WTC11 (cell line): ENCODE results near the gene TSNAXIP1. TPM values are rescaled to one million over a fixed set of nuclear protein-coding genes. Genes with fewer than 3 reads are reported as not detected.
A peak's percentile ranks its signal among the peaks of the same experiment; 100 is the strongest.

ENCODE experiments used
- ATAC-seq: fragments of 200-7000 bp; cut with Tn5 transposase; 2 replicates; pipeline ENCODE4 v1.10.0; 2021; ENCODE audit warnings: mild to moderate bottlenecking, moderate library complexity
- CTCF ChIA-PET: fragments of 300-600 bp; sonication (Branson Sonifier 250); formaldehyde crosslinking; loops from one replicate; lab custom pipeline; 2021; ENCODE audit warnings: antibody characterized with exemption; lab: Charles Lee
- POLR2A ChIA-PET: fragments of 350-600 bp; sonication (Branson Sonifier 250); formaldehyde crosslinking; loops from one replicate; lab custom pipeline; 2021; ENCODE audit warnings: antibody characterized with exemption; lab: Charles Lee
- DNase-seq: peaks from one replicate; pipeline ENCODE4 v3.0.0; 2021; ENCODE audit warnings: low spot score
- H3K27ac Mint-ChIP-seq: 2 replicates; pipeline ENCODE4 v1.8.0; 2021; ENCODE audit warnings: mixed read lengths
- H3K27me3 Mint-ChIP-seq: 2 replicates; pipeline ENCODE4 v1.8.0; 2021; ENCODE audit warnings: low read depth, mild to moderate bottlenecking, moderate library complexity, mixed read lengths
- H3K36me3 Mint-ChIP-seq: 2 replicates; pipeline ENCODE4 v1.8.0; 2021; ENCODE audit warnings: mixed read lengths
- H3K4me1 Mint-ChIP-seq: 2 replicates; pipeline ENCODE4 v1.8.0; 2022; ENCODE audit warnings: mixed read lengths
- H3K4me3 Mint-ChIP-seq: 2 replicates; pipeline ENCODE4 v1.8.0; 2021; ENCODE audit warnings: mild to moderate bottlenecking, moderate library complexity, mixed read lengths
- H3K9me3 Mint-ChIP-seq: 2 replicates; pipeline ENCODE4 v1.8.0; 2021; ENCODE audit warnings: mixed read lengths
- CBFB ChIP-seq: sonication (generic); formaldehyde crosslinking; IDR thresholded peaks from 2 replicates; pipeline ENCODE4 v1.8.1; 2022; ENCODE audit warnings: mild to moderate bottlenecking, low read depth, missing genetic modification reagents
- CREB1 ChIP-seq: sonication (generic); formaldehyde crosslinking; IDR thresholded peaks from 2 replicates; pipeline ENCODE4 v1.8.0; 2023; ENCODE audit warnings: mild to moderate bottlenecking, missing genetic modification reagents
- E2F1 ChIP-seq: sonication (generic); formaldehyde crosslinking; IDR thresholded peaks from 2 replicates; pipeline ENCODE4 v1.8.0; 2022; ENCODE audit warnings: mild to moderate bottlenecking, missing genetic modification reagents
- FOXJ3 ChIP-seq: sonication (generic); formaldehyde crosslinking; IDR thresholded peaks from 2 replicates; pipeline ENCODE4 v1.9.0; 2021; ENCODE audit warnings: missing genetic modification reagents, mild to moderate bottlenecking, borderline replicate concordance
- FOXK1 ChIP-seq: sonication (generic); formaldehyde crosslinking; IDR thresholded peaks from 2 replicates; pipeline ENCODE4 v1.8.0; 2022; ENCODE audit warnings: mild to moderate bottlenecking, moderate library complexity, missing genetic modification reagents
- FOXP1 ChIP-seq: sonication (generic); formaldehyde crosslinking; IDR thresholded peaks from 2 replicates; pipeline ENCODE4 v1.8.0; 2022; ENCODE audit warnings: missing genetic modification reagents, mild to moderate bottlenecking, moderate library complexity, borderline replicate concordance
- IRF2 ChIP-seq: sonication (generic); formaldehyde crosslinking; IDR thresholded peaks from 2 replicates; pipeline ENCODE4 v1.8.0; 2022; ENCODE audit warnings: low read depth, missing genetic modification reagents, borderline replicate concordance
- SMAD3 ChIP-seq: sonication (generic); formaldehyde crosslinking; IDR thresholded peaks from 2 replicates; pipeline ENCODE4 v1.8.0; 2022; ENCODE audit warnings: missing genetic modification reagents, mild to moderate bottlenecking, borderline replicate concordance
- SP1 ChIP-seq: sonication (generic); formaldehyde crosslinking; conservative IDR thresholded peaks from 2 replicates; pipeline ENCODE4 v1.8.1; 2022; ENCODE audit warnings: missing genetic modification reagents
- TEAD1 ChIP-seq: sonication (generic); formaldehyde crosslinking; IDR thresholded peaks from 2 replicates; pipeline ENCODE4 v1.8.0; 2022; ENCODE audit warnings: mild to moderate bottlenecking, missing genetic modification reagents
- ZBTB21 ChIP-seq: sonication (generic); formaldehyde crosslinking; IDR thresholded peaks from 2 replicates; pipeline ENCODE4 v1.8.1; 2023; ENCODE audit warnings: mild to moderate bottlenecking, missing genetic modification reagents, borderline replicate concordance
- ZNF138 ChIP-seq: sonication (generic); formaldehyde crosslinking; conservative IDR thresholded peaks from 2 replicates; pipeline ENCODE4 v1.8.1; 2022; ENCODE audit warnings: mild to moderate bottlenecking, moderate library complexity, missing genetic modification reagents
- ZNF232 ChIP-seq: sonication (generic); formaldehyde crosslinking; IDR thresholded peaks from 2 replicates; pipeline ENCODE4 v1.8.0; 2022; ENCODE audit warnings: mild to moderate bottlenecking, missing genetic modification reagents
- ZNF396 ChIP-seq: fragments of 250-450 bp; sonication (Bioruptor Pico); IDR thresholded peaks from 2 replicates; pipeline ENCODE4 v1.8.0; 2021; ENCODE audit warnings: mild to moderate bottlenecking, moderate library complexity, borderline replicate concordance
- total RNA-seq: library from RNA; stranded (reverse); gene quantifications from 3 replicates; pipeline ENCODE4 v1.2.3, GENCODE V29; 2021
- TF ChIP-seq, protein P1 (sequence below): sonication (generic); formaldehyde crosslinking; IDR thresholded peaks from 2 replicates; pipeline ENCODE4 v1.8.1; 2022; ENCODE audit warnings: mild to moderate bottlenecking, missing genetic modification reagents, moderate library complexity, borderline replicate concordance
- TF ChIP-seq, protein P2 (sequence below): sonication (generic); formaldehyde crosslinking; IDR thresholded peaks from 2 replicates; pipeline ENCODE4 v1.8.0; 2022; ENCODE audit warnings: mild to moderate bottlenecking, missing genetic modification reagents
- TF ChIP-seq, protein P3 (sequence below): sonication (generic); formaldehyde crosslinking; IDR thresholded peaks from 2 replicates; pipeline ENCODE4 v1.8.1; 2023; ENCODE audit warnings: mild to moderate bottlenecking, missing genetic modification reagents, moderate library complexity
- TF ChIP-seq, protein P4 (sequence below): fragments of 200-600 bp; IDR thresholded peaks from 2 replicates; pipeline ENCODE4 v1.8.0; 2022; ENCODE audit warnings: antibody characterized with exemption
- TF ChIP-seq, protein P5 (sequence below): sonication (generic); formaldehyde crosslinking; IDR thresholded peaks from 2 replicates; pipeline ENCODE4 v1.8.1; 2022; ENCODE audit warnings: low read depth, mild to moderate bottlenecking, moderate library complexity, missing genetic modification reagents, borderline replicate concordance
- TF ChIP-seq, protein P6 (sequence below): sonication (generic); formaldehyde crosslinking; IDR thresholded peaks from 2 replicates; pipeline ENCODE4 v1.8.0; 2022; ENCODE audit warnings: mild to moderate bottlenecking, missing genetic modification reagents

Gene TSNAXIP1
- total RNA-seq, 1 experiment from 2014 or later = 0.48 TPM

DNA sequence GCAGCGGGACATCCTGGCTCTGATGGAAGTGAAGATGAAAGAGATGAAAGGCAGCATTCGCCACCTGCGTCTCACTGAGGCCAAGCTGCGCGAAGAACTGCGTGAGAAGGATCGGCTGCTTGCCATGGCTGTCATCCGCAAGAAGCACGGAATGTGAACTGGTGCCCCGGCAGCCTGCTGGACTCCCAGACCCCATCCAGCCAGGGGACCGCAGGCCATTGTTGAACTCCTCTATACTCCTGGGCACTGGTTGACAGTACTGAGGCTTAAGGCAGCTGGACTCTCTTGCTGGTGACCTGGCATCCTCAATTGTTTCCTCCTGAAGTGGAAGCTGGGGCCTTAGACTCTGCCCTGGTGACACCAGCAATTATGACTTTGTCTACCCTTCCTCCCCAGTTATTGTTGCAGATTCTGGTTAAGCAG is 36.7 kb downstream of the TSNAXIP1 start:
- Mint-ChIP-seq H3K4me3 (peak overlapping the region; percentile 94), H3K4me1 (peaks cover 48% of the 10 kb centered on the region), H3K36me3 (no peaks in the 10 kb centered on the region)
- CTCF ChIA-PET = interaction anchor here (0.8 to 4.4 kb wide), 5 partner anchors 22 to 242 kb away, joined by 3 to 58 read pairs (median 16); partner anchors contain the start of genes NFATC3 and NRN1L
- TF ChIP-seq FOXK1 (CRISPR knock-in tag) = no peak
- TF ChIP-seq, all 79 proteins: peak for 0
- H3K27me3 Mint-ChIP-seq = no peaks in the 10 kb centered on the region
- POLR2A ChIA-PET = interaction anchor here (1.5 kb wide), 1 partner anchor 27 kb away, joined by 4 read pairs; no protein-coding TSS in a partner anchor
- no peak for DNase-seq
- 0 out of 2 replicates have a peak overlapping the region, but pooled peaks have one; percentile 54 for H3K27ac Mint-ChIP-seq
- ATAC-seq = no peak
- no peaks in the 10 kb centered on the region for H3K9me3 Mint-ChIP-seq

DNA sequence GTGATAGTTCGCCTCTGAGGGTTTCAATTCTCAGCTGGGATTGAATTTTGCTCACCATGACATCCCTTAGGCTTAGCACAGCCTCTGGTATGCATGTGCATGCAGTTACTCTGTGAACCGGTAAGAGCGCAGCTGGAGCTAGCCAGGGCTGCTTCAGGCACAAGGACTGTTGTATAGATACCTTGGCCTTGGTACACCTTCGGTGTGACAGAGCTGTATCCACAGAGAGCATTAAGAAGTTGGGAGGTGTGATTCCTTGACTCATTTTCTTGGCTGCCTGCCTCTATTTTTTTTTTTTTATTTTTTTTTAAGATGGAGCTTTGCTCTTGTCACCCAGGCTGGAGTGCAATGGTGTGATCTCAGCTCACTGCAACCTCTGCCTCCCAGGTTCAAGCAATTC is 37.8 kb downstream of the TSNAXIP1 start:
- Mint-ChIP-seq H3K27ac (peak overlapping the region; percentile 72; the same call in 1 of the 2 replicates), H3K9me3 (no peaks in the 10 kb centered on the region), H3K36me3 (peaks cover 4% of the 10 kb centered on the region; the same call in 1 of the 2 replicates), H3K4me1 (peaks cover 51% of the 10 kb centered on the region), H3K27me3 (no peaks in the 10 kb centered on the region), H3K4me3 (peak overlapping the region; percentile 94)
- TF ChIP-seq FOXP1 (no peak), ZNF138 (CRISPR knock-in tag) (no peak), ZBTB21 (CRISPR knock-in tag) (no peak)
- no peak for ATAC-seq
- CTCF ChIA-PET = interaction anchor here (0.7 to 4.4 kb wide), 10 partner anchors 11 to 181 kb away, joined by 3 to 58 read pairs (median 6); partner anchors contain the start of genes EDC4 and NRN1L
- POLR2A ChIA-PET = interaction anchor here (0.6 to 1.3 kb wide), 4 partner anchors 10 to 363 kb away, joined by 3 to 6 read pairs (median 4); partner anchors contain the start of genes ATP6V0D1, NRN1L, RANBP10 and TSNAXIP1
- DNase-seq = no peak

GRCh38 chr16:67845291-67846062 is 38.8 kb downstream of the TSNAXIP1 start:
- no peaks in the 10 kb centered on the region for H3K27me3 Mint-ChIP-seq
- ChIA-PET POLR2A (interaction anchor here (0.6 to 1.4 kb wide), 8 partner anchors 11 to 364 kb away, joined by 3 to 9 read pairs (median 4); partner anchors contain the start of genes ATP6V0D1, NRN1L, RANBP10 and TSNAXIP1), CTCF (interaction anchor here (1.0 to 4.4 kb wide), 13 partner anchors 9 to 182 kb away, joined by 3 to 58 read pairs (median 6); partner anchors contain the start of genes EDC4, NRN1L, RANBP10 and TSNAXIP1)
- H3K27ac Mint-ChIP-seq = peak overlapping the region; percentile 100
- H3K4me3 Mint-ChIP-seq = peak overlapping the region; percentile 88
- peaks cover 11% of the 10 kb centered on the region for H3K36me3 Mint-ChIP-seq
- no peak for ATAC-seq
- DNase-seq = no peak
- no peaks in the 10 kb centered on the region for H3K9me3 Mint-ChIP-seq
- H3K4me1 Mint-ChIP-seq = peaks cover 51% of the 10 kb centered on the region
- TF ChIP-seq, protein P1, sequence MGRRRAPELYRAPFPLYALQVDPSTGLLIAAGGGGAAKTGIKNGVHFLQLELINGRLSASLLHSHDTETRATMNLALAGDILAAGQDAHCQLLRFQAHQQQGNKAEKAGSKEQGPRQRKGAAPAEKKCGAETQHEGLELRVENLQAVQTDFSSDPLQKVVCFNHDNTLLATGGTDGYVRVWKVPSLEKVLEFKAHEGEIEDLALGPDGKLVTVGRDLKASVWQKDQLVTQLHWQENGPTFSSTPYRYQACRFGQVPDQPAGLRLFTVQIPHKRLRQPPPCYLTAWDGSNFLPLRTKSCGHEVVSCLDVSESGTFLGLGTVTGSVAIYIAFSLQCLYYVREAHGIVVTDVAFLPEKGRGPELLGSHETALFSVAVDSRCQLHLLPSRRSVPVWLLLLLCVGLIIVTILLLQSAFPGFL (CRISPR knock-in tag) = no peak
- TF ChIP-seq CBFB (no peak), IRF2 (no peak), ZNF396 (no peak), SMAD3 (CRISPR knock-in tag) (no peak), FOXJ3 (no peak), E2F1 (CRISPR knock-in tag) (no peak), CREB1 (CRISPR knock-in tag) (no peak), ZNF232 (no peak), TEAD1 (CRISPR knock-in tag) (no peak), FOXK1 (CRISPR knock-in tag) (no peak), SP1 (CRISPR knock-in tag) (no peak)
- TF ChIP-seq, protein P2, sequence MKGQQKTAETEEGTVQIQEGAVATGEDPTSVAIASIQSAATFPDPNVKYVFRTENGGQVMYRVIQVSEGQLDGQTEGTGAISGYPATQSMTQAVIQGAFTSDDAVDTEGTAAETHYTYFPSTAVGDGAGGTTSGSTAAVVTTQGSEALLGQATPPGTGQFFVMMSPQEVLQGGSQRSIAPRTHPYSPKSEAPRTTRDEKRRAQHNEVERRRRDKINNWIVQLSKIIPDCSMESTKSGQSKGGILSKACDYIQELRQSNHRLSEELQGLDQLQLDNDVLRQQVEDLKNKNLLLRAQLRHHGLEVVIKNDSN (CRISPR knock-in tag) = no peak
- TF ChIP-seq, protein P3, sequence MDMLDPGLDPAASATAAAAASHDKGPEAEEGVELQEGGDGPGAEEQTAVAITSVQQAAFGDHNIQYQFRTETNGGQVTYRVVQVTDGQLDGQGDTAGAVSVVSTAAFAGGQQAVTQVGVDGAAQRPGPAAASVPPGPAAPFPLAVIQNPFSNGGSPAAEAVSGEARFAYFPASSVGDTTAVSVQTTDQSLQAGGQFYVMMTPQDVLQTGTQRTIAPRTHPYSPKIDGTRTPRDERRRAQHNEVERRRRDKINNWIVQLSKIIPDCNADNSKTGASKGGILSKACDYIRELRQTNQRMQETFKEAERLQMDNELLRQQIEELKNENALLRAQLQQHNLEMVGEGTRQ (CRISPR knock-in tag) = no peak
- TF ChIP-seq, protein P4, sequence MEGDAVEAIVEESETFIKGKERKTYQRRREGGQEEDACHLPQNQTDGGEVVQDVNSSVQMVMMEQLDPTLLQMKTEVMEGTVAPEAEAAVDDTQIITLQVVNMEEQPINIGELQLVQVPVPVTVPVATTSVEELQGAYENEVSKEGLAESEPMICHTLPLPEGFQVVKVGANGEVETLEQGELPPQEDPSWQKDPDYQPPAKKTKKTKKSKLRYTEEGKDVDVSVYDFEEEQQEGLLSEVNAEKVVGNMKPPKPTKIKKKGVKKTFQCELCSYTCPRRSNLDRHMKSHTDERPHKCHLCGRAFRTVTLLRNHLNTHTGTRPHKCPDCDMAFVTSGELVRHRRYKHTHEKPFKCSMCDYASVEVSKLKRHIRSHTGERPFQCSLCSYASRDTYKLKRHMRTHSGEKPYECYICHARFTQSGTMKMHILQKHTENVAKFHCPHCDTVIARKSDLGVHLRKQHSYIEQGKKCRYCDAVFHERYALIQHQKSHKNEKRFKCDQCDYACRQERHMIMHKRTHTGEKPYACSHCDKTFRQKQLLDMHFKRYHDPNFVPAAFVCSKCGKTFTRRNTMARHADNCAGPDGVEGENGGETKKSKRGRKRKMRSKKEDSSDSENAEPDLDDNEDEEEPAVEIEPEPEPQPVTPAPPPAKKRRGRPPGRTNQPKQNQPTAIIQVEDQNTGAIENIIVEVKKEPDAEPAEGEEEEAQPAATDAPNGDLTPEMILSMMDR = no peak
- TF ChIP-seq, protein P5, sequence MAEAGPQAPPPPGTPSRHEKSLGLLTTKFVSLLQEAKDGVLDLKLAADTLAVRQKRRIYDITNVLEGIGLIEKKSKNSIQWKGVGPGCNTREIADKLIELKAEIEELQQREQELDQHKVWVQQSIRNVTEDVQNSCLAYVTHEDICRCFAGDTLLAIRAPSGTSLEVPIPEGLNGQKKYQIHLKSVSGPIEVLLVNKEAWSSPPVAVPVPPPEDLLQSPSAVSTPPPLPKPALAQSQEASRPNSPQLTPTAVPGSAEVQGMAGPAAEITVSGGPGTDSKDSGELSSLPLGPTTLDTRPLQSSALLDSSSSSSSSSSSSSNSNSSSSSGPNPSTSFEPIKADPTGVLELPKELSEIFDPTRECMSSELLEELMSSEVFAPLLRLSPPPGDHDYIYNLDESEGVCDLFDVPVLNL (CRISPR knock-in tag) = no peak
- TF ChIP-seq, protein P6, sequence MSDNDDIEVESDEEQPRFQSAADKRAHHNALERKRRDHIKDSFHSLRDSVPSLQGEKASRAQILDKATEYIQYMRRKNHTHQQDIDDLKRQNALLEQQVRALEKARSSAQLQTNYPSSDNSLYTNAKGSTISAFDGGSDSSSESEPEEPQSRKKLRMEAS = no peak
